Stimulated activated CD8-positive, alpha-beta memory T cell treated with anti-CD3 and anti-CD28 coated beads, Interleukin-4, amount 100 ng/mL, for 4 hours (primary cell): ENCODE results near the gene C2CD3.
"Not testable (repeated sequence)": the region's sequence is repeated elsewhere in the genome, so short reads cannot be mapped to it uniquely, and the experiment has no call there.

Experiments
- DNase-seq, 2 donors: peaks; one replicate each; pipeline ENCODE4 v3.0.0-alpha.2; 2020; ENCODE audit warnings: low read depth in 2 of 2, low spot score in 1 of 2

Gene C2CD3

GRCh38 chr11:74159642-74160041, 11.2 kb downstream of the C2CD3 start:
- no peak for DNase-seq

- no peak for DNase-seq
Observed at GRCh38 chr11:74157169-74157568, 13.6 kb downstream of the C2CD3 start.

- no peak for DNase-seq
Observed at GRCh38 chr11:74154620-74155281, 16.1 kb downstream of the C2CD3 start.

- DNase-seq, result no peak
Observed at GRCh38 chr11:74153224-74153623, 17.6 kb downstream of the C2CD3 start.

- DNase-seq, result no peak
Observed at GRCh38 chr11:74147199-74147929, 23.4 kb downstream of the C2CD3 start.

GRCh38 chr11:74144592-74144991, 26.2 kb downstream of the C2CD3 start:
- no peak for DNase-seq

DNA sequence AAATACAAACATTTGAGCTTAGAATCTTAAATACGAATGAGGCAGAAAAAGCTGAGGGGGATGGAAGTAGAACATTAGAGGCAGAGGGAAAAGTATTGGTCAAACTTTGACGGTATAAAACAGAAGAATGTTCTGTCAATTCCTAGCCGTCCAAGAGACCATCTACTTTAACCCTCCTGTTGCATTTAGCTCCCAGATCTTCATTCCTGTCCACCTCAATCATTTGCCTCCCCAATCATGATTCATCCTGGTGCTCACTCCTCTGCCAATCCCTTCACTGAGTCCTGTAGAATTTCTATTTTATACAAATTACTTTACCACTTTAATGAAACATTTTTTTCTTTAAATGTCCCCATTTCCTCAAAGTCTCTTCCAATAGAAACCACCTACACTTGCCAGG, 28.2 kb downstream of the C2CD3 start:
- no peak for DNase-seq

DNA sequence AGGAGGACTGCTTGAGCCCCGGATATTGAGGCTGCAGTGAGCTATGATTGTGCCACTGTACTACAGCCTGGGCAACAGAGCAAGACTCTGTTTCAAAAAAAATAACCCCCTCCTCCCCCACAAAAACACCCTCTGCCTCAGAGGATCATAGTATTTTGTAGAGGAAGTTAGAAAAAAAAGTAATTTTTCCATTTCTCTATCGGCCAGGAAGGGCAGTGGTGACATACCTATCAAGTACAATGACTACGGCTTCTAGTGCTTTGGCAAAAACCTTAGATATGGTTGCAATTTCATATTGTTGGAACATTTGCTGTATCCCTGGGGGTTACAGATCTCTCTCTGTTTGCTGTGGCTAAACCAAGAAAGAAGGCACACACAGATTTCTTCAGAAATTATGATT, 28.9 kb downstream of the C2CD3 start:
- no peak for DNase-seq

DNA sequence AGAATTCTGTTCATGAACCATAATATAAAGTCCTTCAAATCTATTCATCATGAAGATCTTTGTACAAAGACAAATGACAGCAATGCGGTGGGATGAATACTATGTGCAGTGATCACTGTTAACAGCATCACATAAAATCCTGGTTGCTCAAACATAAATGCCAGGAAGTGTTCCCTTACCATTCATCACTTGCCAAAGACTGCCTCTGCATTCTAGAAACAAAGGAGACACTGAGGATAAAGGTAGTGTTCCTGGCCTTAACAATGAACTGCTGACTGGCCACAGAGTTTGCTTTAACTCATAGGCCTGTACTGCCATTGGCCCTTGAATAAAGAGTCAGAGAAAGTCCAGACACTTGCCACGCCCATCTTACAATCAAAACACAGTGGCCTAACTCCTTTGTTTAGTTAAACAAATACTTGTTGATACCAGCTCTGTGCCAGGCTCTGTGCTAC, 29.5 kb downstream of the C2CD3 start:
- DNase-seq, result no peak

GRCh38 chr11:74139919-74140431, 30.8 kb downstream of the C2CD3 start:
- DNase-seq, result not testable (repeated sequence)

- DNase-seq, result no peak
Observed at GRCh38 chr11:74139151-74139918, 31.5 kb downstream of the C2CD3 start.

DNA sequence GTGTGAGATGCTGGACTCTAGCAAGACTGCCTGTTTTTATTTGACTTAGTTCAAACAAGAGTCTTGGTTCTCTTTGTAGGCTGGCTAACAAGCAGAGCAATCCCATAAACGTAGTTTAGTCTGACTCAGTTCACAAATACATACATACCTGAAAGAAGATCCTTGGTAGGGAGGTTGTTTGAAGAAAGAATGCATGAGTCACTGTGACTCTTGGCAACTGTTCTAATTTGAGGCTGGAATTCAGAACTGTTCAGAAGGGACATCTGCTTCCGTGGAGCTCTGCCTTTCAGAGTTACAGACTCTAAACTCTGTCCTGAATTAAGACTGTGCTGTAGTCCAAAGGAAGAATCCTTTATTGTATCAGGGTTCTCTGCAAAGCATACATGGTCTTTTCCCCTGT, 32.2 kb downstream of the C2CD3 start:
- no peak for DNase-seq

DNA sequence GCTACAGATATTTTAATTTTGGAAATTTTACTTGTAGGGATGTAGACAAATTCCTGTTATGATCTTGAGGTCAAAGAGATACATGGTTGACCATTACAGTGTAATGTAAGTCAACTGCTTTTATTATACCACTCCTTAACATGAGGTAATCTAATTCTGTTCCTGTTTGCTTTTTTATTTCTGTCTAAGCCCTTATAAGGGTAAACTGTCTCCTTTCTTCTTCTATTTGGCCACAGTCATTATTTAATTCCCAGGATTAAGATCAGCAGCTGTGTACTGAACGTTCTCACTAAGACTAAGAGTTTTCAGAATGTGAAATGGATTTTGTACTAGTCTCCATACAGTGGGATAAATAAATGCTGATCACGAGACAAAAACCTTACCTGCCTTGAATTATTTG, 32.8 kb downstream of the C2CD3 start:
- DNase-seq, result no peak

DNA sequence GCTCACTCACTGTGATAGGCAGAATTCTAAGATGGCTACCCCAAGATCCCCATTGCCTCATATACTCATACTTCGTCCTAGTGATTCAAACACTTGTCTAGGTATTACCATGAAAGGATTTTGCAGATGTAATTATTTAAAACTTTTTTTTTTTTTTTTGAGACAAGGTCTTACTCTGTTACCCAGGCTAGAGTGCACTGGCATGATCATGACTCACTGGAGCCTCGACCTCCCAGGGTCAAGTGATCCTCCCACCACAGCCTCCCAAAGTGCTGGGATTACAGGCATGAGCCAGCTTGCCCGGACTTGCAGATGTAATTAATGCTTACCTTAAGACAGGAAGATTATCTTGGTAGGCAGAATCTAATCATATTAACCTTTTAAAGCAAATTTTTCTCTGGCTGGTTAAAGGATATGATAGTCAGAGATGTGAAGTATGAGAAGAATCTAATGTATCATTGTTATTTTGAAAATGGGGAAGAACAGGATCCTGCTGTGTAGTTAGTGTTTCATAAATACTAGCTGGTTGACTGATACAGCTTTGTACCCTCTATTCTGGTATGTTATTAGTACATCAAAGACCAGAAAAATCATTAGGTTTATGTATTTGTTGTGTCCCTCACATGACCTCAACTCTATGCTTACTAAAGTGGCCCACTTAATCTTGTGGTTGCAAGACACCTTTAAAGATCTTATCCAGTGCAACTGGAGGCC, 35.5 kb downstream of the C2CD3 start:
- DNase-seq, result no peak

DNA sequence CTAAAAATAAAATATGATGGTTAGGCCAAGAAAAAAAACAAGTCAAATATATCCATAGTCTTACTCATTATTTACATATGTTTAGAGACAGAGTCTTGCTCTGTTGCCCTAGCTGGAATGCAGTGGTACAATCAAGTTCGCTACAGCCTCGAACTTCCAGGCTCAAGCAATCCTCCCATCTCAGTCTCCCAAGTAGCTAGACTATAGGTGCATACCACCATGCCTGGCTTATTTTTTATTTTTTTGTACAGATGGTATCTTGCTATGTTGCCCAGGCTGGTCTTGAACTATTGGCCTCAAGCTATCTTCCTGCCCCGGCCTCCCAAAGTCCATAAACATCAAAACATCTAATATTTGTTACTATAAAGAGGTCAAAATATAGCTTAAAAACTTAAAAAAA, 36.1 kb downstream of the C2CD3 start:
- DNase-seq, result no peak

DNA sequence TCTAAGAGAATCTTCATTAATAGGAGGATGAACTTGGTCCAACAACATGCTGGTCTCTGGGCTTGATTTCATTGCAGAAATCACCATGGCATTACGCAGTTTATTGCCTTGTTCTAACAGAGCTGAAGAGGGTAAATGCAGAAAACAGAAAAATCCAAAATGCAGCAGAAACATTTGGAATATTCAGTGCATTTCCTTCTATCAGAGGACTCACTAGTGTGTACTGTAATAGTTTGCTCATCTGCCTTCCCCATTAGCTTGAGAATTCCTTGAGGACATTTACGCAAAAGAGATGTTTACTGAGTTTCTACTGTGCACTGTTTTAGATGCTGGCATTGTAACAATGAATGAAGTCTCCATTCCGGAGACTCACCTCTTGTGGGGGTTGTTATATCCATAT, 37.4 kb downstream of the C2CD3 start:
- DNase-seq, result no peak

DNA sequence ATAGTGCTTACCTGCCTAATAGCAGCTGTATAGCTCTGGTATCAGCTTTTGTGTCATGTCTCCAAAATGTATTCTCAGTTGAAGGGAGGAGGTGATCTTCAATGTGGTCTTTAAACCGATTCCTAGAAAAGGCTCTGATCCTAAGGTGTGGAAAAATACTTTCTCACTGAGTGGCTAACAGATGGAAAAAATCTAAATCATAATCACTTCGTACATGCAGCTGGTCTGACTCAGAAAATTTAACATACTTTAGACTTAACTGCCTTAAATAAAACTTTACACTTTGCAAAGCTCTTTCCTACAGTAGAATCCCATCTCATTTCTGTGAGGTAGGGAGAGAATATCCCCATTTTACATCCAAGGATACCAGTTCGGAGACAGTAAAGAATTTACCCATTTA, 38.0 kb downstream of the C2CD3 start:
- DNase-seq, result no peak

GRCh38 chr11:74129121-74129520, 41.7 kb downstream of the C2CD3 start:
- not testable (repeated sequence) for DNase-seq

DNA sequence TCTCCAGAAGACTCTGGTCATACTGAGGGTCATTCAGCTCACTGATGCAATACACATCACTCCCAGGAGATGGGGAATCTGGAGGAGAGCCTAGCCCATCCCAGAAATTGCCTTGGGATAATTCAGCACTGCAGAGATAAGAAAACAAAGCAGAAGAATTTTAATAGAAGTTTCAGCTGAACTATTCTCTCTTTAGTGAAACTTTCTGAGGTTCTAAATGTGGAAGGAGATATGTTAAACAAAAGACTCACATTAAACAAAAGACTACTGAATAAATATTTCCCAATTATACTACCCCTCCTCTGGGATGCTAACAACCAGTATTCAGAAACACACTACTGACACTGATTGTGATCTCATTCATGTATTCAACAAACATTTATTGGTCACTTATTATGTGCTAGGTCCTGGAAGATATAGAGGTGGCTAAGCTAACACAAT, 47.8 kb downstream of the C2CD3 start:
- no peak for DNase-seq

DNA sequence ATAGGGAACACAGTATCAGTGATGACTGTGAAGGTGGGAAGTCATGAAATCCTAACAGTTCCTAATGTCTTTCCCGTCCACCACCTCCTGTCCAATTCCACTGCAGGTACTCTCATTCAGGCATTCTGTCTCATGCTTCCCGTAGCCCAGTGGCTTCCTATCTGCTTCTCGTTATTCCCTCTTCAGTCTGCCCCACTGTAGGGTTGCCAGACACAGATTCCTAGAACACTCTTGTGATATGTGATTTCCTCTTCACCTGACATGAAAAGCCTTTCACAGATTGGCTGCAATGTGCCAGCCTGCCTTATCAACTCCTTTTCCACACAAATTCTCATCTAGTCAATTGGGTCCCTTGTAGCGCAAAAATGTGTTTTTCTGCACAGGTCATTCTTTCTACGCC, 49.0 kb downstream of the C2CD3 start:
- no peak for DNase-seq
